Measurements from ENCODE around the gene RABGAP1L. TPM values are rescaled to one million over a fixed set of nuclear protein-coding genes. Genes with fewer than 3 reads are reported as not detected.

RABGAP1L gene
- total RNA-seq, 1 experiment from 2014 or later = 29.3 TPM

- DNase-seq (ENCODE audit: low read depth, low spot score) (no peak), ATAC-seq (no peak)
- RAD21 ChIA-PET (ENCODE audit: low non-redundant PET in 1 of 2, low total read pairs in 2 of 2, uncharacterized antibody in 2 of 2, unreplicated experiment in 2 of 2) = no interaction called here
- Histone ChIP-seq H2AFZ (ENCODE audit: low read depth, low read length, poor library complexity, severe bottlenecking) (no peak overlapping the region), H3K36me3 (ENCODE audit: control insufficient read depth in 1 of 2, insufficient read depth in 2 of 2, low read length in 2 of 2) (no peaks in the 10 kb centered on the region), H3K4me3 (replicated peaks in 1 of 2; ENCODE audit: low read depth in 1 of 2, low read length in 2 of 2) (no peak overlapping the region), H3K9ac (ENCODE audit: low read length) (no peak overlapping the region), H3K4me1 (ENCODE audit: control insufficient read depth in 1 of 2, insufficient read depth in 2 of 2, low read length in 2 of 2) (peaks cover 0 to 6% of the 10 kb centered on the region in 2 experiments; a peak in 1 of 4 replicates), H3K27ac (ENCODE audit: low read depth, low read length) (no peak overlapping the region), H3K9me2 (ENCODE audit: insufficient read depth) (no peaks in the 10 kb centered on the region), H3K79me2 (ENCODE audit: insufficient read depth, low read length) (no peaks in the 10 kb centered on the region), H4K20me1 (ENCODE audit: insufficient read depth) (no peaks in the 10 kb centered on the region), H3K4me2 (ENCODE audit: low read length) (no peak overlapping the region), H3K27me3 (ENCODE audit: insufficient read depth, low read length) (no peaks in the 10 kb centered on the region), H3K9me3 (ENCODE audit: control insufficient read depth in 1 of 2, insufficient read depth in 1 of 2, low read depth in 1 of 2, low read length in 2 of 2) (no peaks in the 10 kb centered on the region)
- no peak for TF ChIP-seq ATF3 (IDR thresholded peaks at IDR 0.05)
- peak; percentile 45; the same call in 1 of the 2 replicates for TF ChIP-seq JUND (IDR thresholded peaks at IDR 0.05)
- TF ChIP-seq ZBTB33 (IDR thresholded peaks at IDR 0.05; ENCODE audit: extremely low read depth, insufficient replicate concordance, low read length) = no peak
- peak; percentile 41 for TF ChIP-seq FOSL1 (IDR thresholded peaks at IDR 0.05; ENCODE audit: low read depth)
- POLR2A ChIA-PET = no interaction called here
- CTCF ChIA-PET = interaction anchor here (1.4 kb wide), 1 partner anchor 613 kb away, joined by 3 read pairs; no protein-coding TSS in a partner anchor
- intact Hi-C loops (cut with micrococcal nuclease) = no loop called here
- BruUV-seq (replicated peaks) = no TSS peak
These were observed 716.0 kb downstream of the RABGAP1L start for GRCh38 chr1:174875306-174875705.

GRCh38 chr1:174877208-174877673 is 717.9 kb downstream of the RABGAP1L start:
- Histone ChIP-seq H3K27ac (ENCODE audit: low read depth, low read length) (no peak overlapping the region), H3K9ac (ENCODE audit: low read length) (no peak overlapping the region), H3K4me2 (ENCODE audit: low read length) (no peak overlapping the region), H3K4me3 (replicated peaks in 1 of 2; ENCODE audit: low read depth in 1 of 2, low read length in 2 of 2) (no peak overlapping the region), H3K9me3 (ENCODE audit: control insufficient read depth in 1 of 2, insufficient read depth in 1 of 2, low read depth in 1 of 2, low read length in 2 of 2) (no peaks in the 10 kb centered on the region), H3K27me3 (ENCODE audit: insufficient read depth, low read length) (no peaks in the 10 kb centered on the region), H3K4me1 (ENCODE audit: control insufficient read depth in 1 of 2, insufficient read depth in 2 of 2, low read length in 2 of 2) (peaks cover 0 to 6% of the 10 kb centered on the region in 2 experiments; a peak in 1 of 4 replicates), H3K79me2 (ENCODE audit: insufficient read depth, low read length) (no peaks in the 10 kb centered on the region), H3K9me2 (ENCODE audit: insufficient read depth) (no peaks in the 10 kb centered on the region), H2AFZ (ENCODE audit: low read depth, low read length, poor library complexity, severe bottlenecking) (no peak overlapping the region), H3K36me3 (ENCODE audit: control insufficient read depth in 1 of 2, insufficient read depth in 2 of 2, low read length in 2 of 2) (no peaks in the 10 kb centered on the region), H4K20me1 (ENCODE audit: insufficient read depth) (no peaks in the 10 kb centered on the region)
- intact Hi-C loops (cut with micrococcal nuclease) = no loop called here
- RAD21 ChIA-PET (ENCODE audit: low non-redundant PET in 1 of 2, low total read pairs in 2 of 2, uncharacterized antibody in 2 of 2, unreplicated experiment in 2 of 2) = no interaction called here
- CTCF ChIA-PET = no interaction called here
- DNase-seq (ENCODE audit: low read depth, low spot score) (no peak), ATAC-seq (no peak)
- POLR2A ChIA-PET = no interaction called here
- BruUV-seq (replicated peaks) = no TSS peak
- TF ChIP-seq ZFX (IDR thresholded peaks at IDR 0.05) (no peak), POLR2AphosphoS5 (IDR thresholded peaks at IDR 0.05; ENCODE audit: low read depth, low read length) (no peak), FOSL1 (IDR thresholded peaks at IDR 0.05; ENCODE audit: low read depth) (no peak), TCF7L2 (IDR thresholded peaks at IDR 0.05; ENCODE audit: borderline replicate concordance, extremely low read depth, insufficient read depth, insufficient read length) (no peak), ZNF274 (IDR thresholded peaks at IDR 0.05; ENCODE audit: low read depth, low read length) (no peak), SP1 (IDR thresholded peaks at IDR 0.05; ENCODE audit: low read depth) (no peak), MAX (IDR thresholded peaks at IDR 0.05) (no peak), SIN3A (IDR thresholded peaks at IDR 0.05; ENCODE audit: low read depth) (no peak), YY1 (IDR thresholded peaks at IDR 0.05; ENCODE audit: extremely low read depth, insufficient replicate concordance, low read depth, low read length) (no peak), EGR1 (IDR thresholded peaks at IDR 0.05; ENCODE audit: low read depth) (no peak), CTCF (IDR thresholded peaks at IDR 0.05 in 2 of 3, conservative IDR thresholded peaks at IDR 0.05 in 1 of 3; ENCODE audit: borderline replicate concordance in 1 of 3, insufficient read depth in 1 of 3, low read depth in 2 of 3, low read length in 2 of 3) (no peak), JUND (IDR thresholded peaks at IDR 0.05) (no peak), CEBPB (IDR thresholded peaks at IDR 0.05; ENCODE audit: low read depth) (no peak), ELF1 (IDR thresholded peaks at IDR 0.05; ENCODE audit: borderline replicate concordance, low read depth) (no peak), ATF3 (IDR thresholded peaks at IDR 0.05) (no peak)

All from HCT116 (cell line).